H9 (cell line): ENCODE data around the gene IFT122. TPM values are rescaled to one million over a fixed set of nuclear protein-coding genes. Genes with fewer than 3 reads are reported as not detected.

Source experiments
- DNase-seq: peaks from one replicate; pipeline ENCODE4 v3.0.0-alpha.2; 2017
- H2AFZ ChIP-seq: one replicate; pipeline ENCODE4 v1.6.1; 2013; ENCODE audit warnings: mild to moderate bottlenecking, low read length, control low read depth, moderate library complexity
- H2AK5ac ChIP-seq: 2 replicates; pipeline ENCODE4 v1.6.1; 2013; ENCODE audit warnings: low read length, control low read depth, mixed read lengths; ENCODE audit not compliant: insufficient read length
- H2BK120ac ChIP-seq: one replicate; pipeline ENCODE4 v1.6.1; 2013; ENCODE audit warnings: low read depth, mild to moderate bottlenecking, low read length, control low read depth, inconsistent platforms; ENCODE audit not compliant: poor library complexity, severe bottlenecking
- H2BK12ac ChIP-seq: 2 replicates; pipeline ENCODE4 v1.6.1; 2013; ENCODE audit warnings: low read length, control low read depth, mixed read lengths, low read depth; ENCODE audit not compliant: insufficient read length
- H2BK15ac ChIP-seq: 2 replicates; pipeline ENCODE4 v1.6.1; 2013; ENCODE audit warnings: low read depth, low read length, control low read depth
- H2BK20ac ChIP-seq: one replicate; pipeline ENCODE4 v1.6.1; 2013; ENCODE audit warnings: low read depth, mild to moderate bottlenecking, low read length, control low read depth, inconsistent platforms; ENCODE audit not compliant: poor library complexity, severe bottlenecking
- H2BK5ac ChIP-seq: 2 replicates; pipeline ENCODE4 v1.6.1; 2013; ENCODE audit warnings: low read length, control low read depth, mixed read lengths; ENCODE audit not compliant: insufficient read length
- H3K14ac ChIP-seq: 2 replicates; pipeline ENCODE4 v1.6.1; 2013; ENCODE audit warnings: low read length, control low read depth; ENCODE audit not compliant: insufficient read depth
- H3K18ac ChIP-seq: 2 replicates; pipeline ENCODE4 v1.6.1; 2013; ENCODE audit warnings: low read depth, mild to moderate bottlenecking, mixed read lengths, low read length, control low read depth; ENCODE audit not compliant: insufficient read length
- H3K23ac ChIP-seq: 2 replicates; pipeline ENCODE4 v1.6.1; 2013; ENCODE audit warnings: low read length, control low read depth, mixed read lengths, low read depth; ENCODE audit not compliant: insufficient read length
- H3K23me2 ChIP-seq: 2 replicates; pipeline ENCODE4 v1.6.1; 2013; ENCODE audit warnings: low read depth, mild to moderate bottlenecking, mixed read lengths, low read length, control low read depth; ENCODE audit not compliant: insufficient read length, poor library complexity, severe bottlenecking
- H3K27ac ChIP-seq: 2 replicates; pipeline ENCODE4 v1.5.1; 2013; ENCODE audit warnings: low read length, control low read depth, mixed read lengths, low read depth; ENCODE audit not compliant: insufficient read length
- H3K27me3 ChIP-seq: 2 replicates; pipeline ENCODE4 v1.6.1; 2013; ENCODE audit warnings: low read length, control low read depth, inconsistent platforms; ENCODE audit not compliant: insufficient read depth
- H3K4ac ChIP-seq: 2 replicates; pipeline ENCODE4 v1.6.1; 2013; ENCODE audit warnings: low read depth, mild to moderate bottlenecking, control low read depth, inconsistent platforms, low read length, moderate library complexity
- H3K4me1 ChIP-seq: 2 replicates; pipeline ENCODE4 v1.6.1; 2013; ENCODE audit warnings: low read length, control low read depth, inconsistent platforms; ENCODE audit not compliant: insufficient read depth
- H3K4me2 ChIP-seq: 2 replicates; pipeline ENCODE4 v1.6.1; 2013; ENCODE audit warnings: low read length, control low read depth, mixed read lengths; ENCODE audit not compliant: insufficient read length, insufficient read depth
- H3K56ac ChIP-seq: 2 replicates; pipeline ENCODE4 v1.6.1; 2013; ENCODE audit warnings: low read depth, mild to moderate bottlenecking, mixed read lengths, low read length, control low read depth; ENCODE audit not compliant: insufficient read length
- H3K79me1 ChIP-seq: 2 replicates; pipeline ENCODE4 v1.6.1; 2013; ENCODE audit warnings: low read depth, mild to moderate bottlenecking, moderate library complexity, low read length, control low read depth, inconsistent platforms; ENCODE audit not compliant: insufficient read depth, poor library complexity, severe bottlenecking
- H3K79me2 ChIP-seq: 2 replicates; pipeline ENCODE4 v1.6.1; 2013; ENCODE audit warnings: low read length, control low read depth, inconsistent platforms; ENCODE audit not compliant: insufficient read depth
- H3K9ac ChIP-seq: 2 replicates; pipeline ENCODE4 v1.6.1; 2013; ENCODE audit warnings: low read length, control low read depth, mixed read lengths; ENCODE audit not compliant: insufficient read length; ENCODE audit errors: extremely low read depth
- H3K9me3 ChIP-seq: one replicate; pipeline ENCODE4 v1.6.1; 2013; ENCODE audit warnings: low read depth, low read length, inconsistent platforms; ENCODE audit not compliant: control insufficient read depth
- H3T11ph ChIP-seq: one replicate; pipeline ENCODE4 v1.6.1; 2013; ENCODE audit warnings: mild to moderate bottlenecking, low read length, control low read depth, inconsistent platforms
- H4K20me1 ChIP-seq: one replicate; pipeline ENCODE4 v1.6.1; 2013; ENCODE audit not compliant: control insufficient read depth, insufficient read length, insufficient read depth
- H4K5ac ChIP-seq: 2 replicates; pipeline ENCODE4 v1.6.1; 2013; ENCODE audit warnings: low read depth, mild to moderate bottlenecking, mixed read lengths, low read length, control low read depth; ENCODE audit not compliant: insufficient read length
- H4K8ac ChIP-seq: replicated peaks from 2 replicates; pipeline ENCODE4 v1.6.1; 2013; ENCODE audit warnings: low read length, control low read depth, mixed read lengths, low read depth; ENCODE audit not compliant: insufficient read length
- H4K91ac ChIP-seq: 2 replicates; pipeline ENCODE4 v1.6.1; 2013; ENCODE audit warnings: low read depth, mild to moderate bottlenecking, moderate library complexity, mixed read lengths, low read length, control low read depth; ENCODE audit not compliant: insufficient read length
- H3K27ac Mint-ChIP-seq, 3 experiments: 2 replicates in 2 of 3; 3 replicates in 1 of 3; pipeline ENCODE4 v1.8.0; 2020 to 2021; ENCODE audit warnings: mixed read lengths in 3 of 3, mild to moderate bottlenecking in 1 of 3, moderate library complexity in 1 of 3
- H3K27me3 Mint-ChIP-seq: 2 replicates; pipeline ENCODE4 v1.8.0; 2021; ENCODE audit warnings: low read depth, mild to moderate bottlenecking, moderate library complexity, mixed read lengths
- H3K36me3 Mint-ChIP-seq, 3 experiments: 2 replicates in 2 of 3; 3 replicates in 1 of 3; pipeline ENCODE4 v1.8.0; 2020 to 2021; ENCODE audit warnings: low read depth in 3 of 3, mixed read lengths in 3 of 3; ENCODE audit not compliant: insufficient read depth in 1 of 3
- H3K4me1 Mint-ChIP-seq, 2 experiments: 2 replicates each; pipeline ENCODE4 v1.8.0; 2020; ENCODE audit warnings: mixed read lengths in 2 of 2
- H3K4me3 Mint-ChIP-seq, 2 experiments: 2 replicates in 1 of 2; 3 replicates in 1 of 2; pipeline ENCODE4 v1.8.0; 2020 to 2021; ENCODE audit warnings: mild to moderate bottlenecking in 2 of 2, mixed read lengths in 2 of 2, moderate library complexity in 1 of 2
- H3K9me3 Mint-ChIP-seq, 2 experiments: 2 replicates in 1 of 2; 3 replicates in 1 of 2; pipeline ENCODE4 v1.8.0; 2020; ENCODE audit warnings: mild to moderate bottlenecking in 2 of 2, mixed read lengths in 2 of 2, moderate library complexity in 1 of 2
- whole genome bisulfite sequencing: extraction: QIAGEN DNeasy Blood & Tissue Kit; methylation state at CpG from one replicate; pipeline ENCODE4 v1.1.7; 2013; ENCODE audit warnings: missing lambda C conversion rate, low lambda C conversion rate, mixed read lengths; ENCODE audit not compliant: insufficient read length; ENCODE audit errors: extremely low coverage; 5-methylcytosine and 5-hydroxymethylcytosine counted together
- total RNA-seq: library from RNA; stranded (reverse); gene quantifications from 2 replicates; pipeline ENCODE4 v1.2.1, GENCODE V29; 2021
- TF ChIP-seq, protein P1 (sequence below): fragments of 200-600 bp; sonication (generic); conservative IDR thresholded peaks from 3 replicates; pipeline ENCODE4 v1.8.0; 2021; ENCODE audit warnings: antibody characterized with exemption, mild to moderate bottlenecking

Gene IFT122
- total RNA-seq, 1 experiment from 2014 or later, result 19.3 TPM

DNA sequence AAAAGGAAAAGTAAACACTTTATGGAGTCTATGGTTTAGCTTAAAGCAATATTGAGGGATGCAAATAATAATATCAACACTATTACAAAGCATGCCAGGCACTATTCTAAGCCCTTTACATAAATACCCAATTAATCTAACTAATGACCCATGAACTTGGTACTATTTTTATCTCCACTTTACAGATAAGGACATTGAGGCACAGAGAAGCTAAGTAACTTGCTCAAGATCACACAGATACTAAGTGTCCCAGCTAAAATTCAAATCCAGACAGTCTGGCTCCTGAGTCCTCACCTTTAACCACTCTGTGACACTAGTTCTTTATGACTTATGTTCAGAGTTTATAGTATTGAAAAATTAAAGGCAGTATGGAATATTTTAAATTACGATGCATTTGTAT is 5.9 kb upstream of the IFT122 start:
- Histone ChIP-seq H3K23ac (no peak overlapping the region), H2BK20ac (no peak overlapping the region), H3T11ph (no peak overlapping the region), H3K27ac (no peak overlapping the region), H4K5ac (no peak overlapping the region), H2BK120ac (no peak overlapping the region), H3K14ac (no peak overlapping the region), H4K91ac (no peak overlapping the region), H3K18ac (no peak overlapping the region), H2BK12ac (no peak overlapping the region), H3K9me3 (no peaks in the 10 kb centered on the region), H2AFZ (no peak overlapping the region), H3K79me1 (no peaks in the 10 kb centered on the region), H3K27me3 (no peaks in the 10 kb centered on the region), H3K23me2 (no peaks in the 10 kb centered on the region), H3K9ac (no peak overlapping the region), H2AK5ac (no peak overlapping the region), H3K4me1 (no peaks in the 10 kb centered on the region), H4K8ac (no peak overlapping the region), H3K4ac (no peak overlapping the region), H4K20me1 (no peaks in the 10 kb centered on the region), H3K56ac (no peak overlapping the region), H3K4me2 (no peak overlapping the region), H2BK15ac (no peak overlapping the region), H2BK5ac (no peak overlapping the region), H3K79me2 (no peaks in the 10 kb centered on the region; the same call in 1 of the 2 replicates)
- H3K9me3 Mint-ChIP-seq, result no peaks in the 10 kb centered on the region
- peaks cover 23 to 24% of the 10 kb centered on the region in 2 experiments for H3K4me1 Mint-ChIP-seq
- no peak for DNase-seq
- TF ChIP-seq, protein P1, sequence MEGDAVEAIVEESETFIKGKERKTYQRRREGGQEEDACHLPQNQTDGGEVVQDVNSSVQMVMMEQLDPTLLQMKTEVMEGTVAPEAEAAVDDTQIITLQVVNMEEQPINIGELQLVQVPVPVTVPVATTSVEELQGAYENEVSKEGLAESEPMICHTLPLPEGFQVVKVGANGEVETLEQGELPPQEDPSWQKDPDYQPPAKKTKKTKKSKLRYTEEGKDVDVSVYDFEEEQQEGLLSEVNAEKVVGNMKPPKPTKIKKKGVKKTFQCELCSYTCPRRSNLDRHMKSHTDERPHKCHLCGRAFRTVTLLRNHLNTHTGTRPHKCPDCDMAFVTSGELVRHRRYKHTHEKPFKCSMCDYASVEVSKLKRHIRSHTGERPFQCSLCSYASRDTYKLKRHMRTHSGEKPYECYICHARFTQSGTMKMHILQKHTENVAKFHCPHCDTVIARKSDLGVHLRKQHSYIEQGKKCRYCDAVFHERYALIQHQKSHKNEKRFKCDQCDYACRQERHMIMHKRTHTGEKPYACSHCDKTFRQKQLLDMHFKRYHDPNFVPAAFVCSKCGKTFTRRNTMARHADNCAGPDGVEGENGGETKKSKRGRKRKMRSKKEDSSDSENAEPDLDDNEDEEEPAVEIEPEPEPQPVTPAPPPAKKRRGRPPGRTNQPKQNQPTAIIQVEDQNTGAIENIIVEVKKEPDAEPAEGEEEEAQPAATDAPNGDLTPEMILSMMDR, result no peak
- no CpG with 5 or more reads among the region's 1 CpG for WGBS
- H3K36me3 Mint-ChIP-seq, result peaks cover 26 to 79% (median 70%) of the 10 kb centered on the region in 3 experiments; a peak in 6 of 7 replicates
- H3K27me3 Mint-ChIP-seq, result no peaks in the 10 kb centered on the region
- no peak overlapping the region for H3K4me3 Mint-ChIP-seq
- no peak overlapping the region for H3K27ac Mint-ChIP-seq
